HepG2 (cell line): ENCODE results near the gene SLC18A3. TPM values are rescaled to one million over a fixed set of nuclear protein-coding genes. Genes with fewer than 3 reads are reported as not detected.

Experiments used
- BCL6 ChIP-seq: IDR thresholded peaks from 2 replicates; pipeline ENCODE4 v1.6.1; 2016; ENCODE audit warnings: missing genetic modification reagents, missing compliant biosample characterization
- CTCF ChIP-seq: sonication (generic); formaldehyde crosslinking; IDR thresholded peaks from 2 replicates; pipeline ENCODE4 v1.5.0; 2020; ENCODE audit warnings: mild to moderate bottlenecking, missing genetic modification reagents, moderate library complexity
- DPF2 ChIP-seq: sonication (generic); formaldehyde crosslinking; IDR thresholded peaks from 2 replicates; pipeline ENCODE4 v1.4.0; 2020; ENCODE audit warnings: mild to moderate bottlenecking, low read depth, missing genetic modification reagents, borderline replicate concordance
- MBNL3 ChIP-seq: fragments of 250-450 bp; sonication (Bioruptor Pico); conservative IDR thresholded peaks from 2 replicates; pipeline ENCODE4 v1.8.0; 2022; ENCODE audit warnings: mild to moderate bottlenecking, inconsistent platforms
- MIER2 ChIP-seq: IDR thresholded peaks from 2 replicates; pipeline ENCODE4 v1.6.1; 2016; ENCODE audit warnings: missing biosample characterization, missing genetic modification reagents
- MZF1 ChIP-seq: sonication (generic); formaldehyde crosslinking; IDR thresholded peaks from 2 replicates; pipeline ENCODE4 v1.8.1; 2023; ENCODE audit warnings: mild to moderate bottlenecking, missing genetic modification reagents, borderline replicate concordance
- NPAS2 ChIP-seq: sonication (generic); formaldehyde crosslinking; IDR thresholded peaks from 2 replicates; pipeline ENCODE4 v1.8.0; 2022; ENCODE audit warnings: mild to moderate bottlenecking, missing genetic modification reagents, borderline replicate concordance
- PRMT3 ChIP-seq: sonication (generic); formaldehyde crosslinking; IDR thresholded peaks from 2 replicates; pipeline ENCODE4 v1.8.1; 2022; ENCODE audit warnings: low read depth, mild to moderate bottlenecking, moderate library complexity, missing genetic modification reagents, borderline replicate concordance
- RXRB ChIP-seq: IDR thresholded peaks from 2 replicates; pipeline ENCODE4 v1.6.1; 2016; ENCODE audit warnings: borderline replicate concordance, missing genetic modification reagents, missing compliant biosample characterization
- STAT5B ChIP-seq: sonication (generic); formaldehyde crosslinking; IDR thresholded peaks from 2 replicates; pipeline ENCODE4 v1.4.0; 2020; ENCODE audit warnings: missing genetic modification reagents
- TCF7 ChIP-seq: sonication (generic); IDR thresholded peaks from 2 replicates; pipeline ENCODE4 v1.6.1; 2016; ENCODE audit warnings: antibody characterized with exemption, low read depth
- THYN1 ChIP-seq: sonication (generic); formaldehyde crosslinking; IDR thresholded peaks from 2 replicates; pipeline ENCODE4 v1.8.1; 2023; ENCODE audit warnings: low read depth, mild to moderate bottlenecking, moderate library complexity, missing genetic modification reagents, borderline replicate concordance
- ZBTB7B ChIP-seq: sonication (generic); formaldehyde crosslinking; IDR thresholded peaks from 2 replicates; pipeline ENCODE4 v1.4.0; 2020; ENCODE audit warnings: missing genetic modification reagents
- ZFP82 ChIP-seq: sonication (generic); formaldehyde crosslinking; IDR thresholded peaks from 2 replicates; pipeline ENCODE4 v1.5.1; 2020; ENCODE audit warnings: mild to moderate bottlenecking, missing genetic modification reagents, borderline replicate concordance
- ZHX2 ChIP-seq, 2 experiments: sonication (generic) in 1 of 2; formaldehyde crosslinking in 1 of 2; IDR thresholded peaks; 2 replicates each; pipeline versions ENCODE4 v1.6.1 to v1.9.0; 2014 to 2022; ENCODE audit warnings: antibody characterized with exemption in 1 of 2, borderline replicate concordance in 1 of 2, inconsistent platforms in 1 of 2, low read depth in 1 of 2, missing genetic modification reagents in 1 of 2
- ZMAT3 ChIP-seq: sonication (generic); formaldehyde crosslinking; conservative IDR thresholded peaks from 2 replicates; pipeline ENCODE4 v1.7.0; 2021; ENCODE audit warnings: missing genetic modification reagents
- ZNF547 ChIP-seq: sonication (generic); formaldehyde crosslinking; IDR thresholded peaks from 2 replicates; pipeline ENCODE4 v1.5.1; 2020; ENCODE audit warnings: mild to moderate bottlenecking, missing genetic modification reagents
- ZNF678 ChIP-seq: sonication (generic); formaldehyde crosslinking; IDR thresholded peaks from 2 replicates; pipeline ENCODE4 v1.4.0; 2020; ENCODE audit warnings: mild to moderate bottlenecking, missing genetic modification reagents
- polyA plus RNA-seq, 8 experiments: library from polyadenylated mRNA; depleted of rRNA in 3 of 8; stranded (reverse) in 7 of 8; unstranded in 1 of 8; fragments of >200 nt; fragmentation: Illumina TruSeq in 4 of 8; extraction: Trizol in 4 of 8; gene quantifications; 2 replicates each; pipeline versions ENCODE4 v1.2.1 to v1.2.3, GENCODE V29; 2011 to 2016; ENCODE audit warnings: low read depth in 4 of 8, missing spikeins in 1 of 8, mixed read lengths in 1 of 8; ENCODE audit not compliant: insufficient read depth in 1 of 8
- total RNA-seq, 5 experiments: library from RNA; depleted of rRNA; stranded (reverse); fragments of >200 nt; fragmentation: Illumina TruSeq; extraction: Trizol; gene quantifications; 2 replicates each; pipeline ENCODE4 v1.2.3, GENCODE V29; 2016; ENCODE audit warnings: low read depth in 1 of 5
- TF ChIP-seq, protein P1 (sequence below): IDR thresholded peaks from 2 replicates; pipeline ENCODE4 v1.6.1; 2018; ENCODE audit warnings: missing genetic modification reagents, mild to moderate bottlenecking, missing compliant biosample characterization

The SLC18A3 gene
- total and polyA plus RNA-seq, 2 of the 13 experiments (the other 11 are each of a cell fraction or from before 2014, with no cell fraction given), result not detected

DNA sequence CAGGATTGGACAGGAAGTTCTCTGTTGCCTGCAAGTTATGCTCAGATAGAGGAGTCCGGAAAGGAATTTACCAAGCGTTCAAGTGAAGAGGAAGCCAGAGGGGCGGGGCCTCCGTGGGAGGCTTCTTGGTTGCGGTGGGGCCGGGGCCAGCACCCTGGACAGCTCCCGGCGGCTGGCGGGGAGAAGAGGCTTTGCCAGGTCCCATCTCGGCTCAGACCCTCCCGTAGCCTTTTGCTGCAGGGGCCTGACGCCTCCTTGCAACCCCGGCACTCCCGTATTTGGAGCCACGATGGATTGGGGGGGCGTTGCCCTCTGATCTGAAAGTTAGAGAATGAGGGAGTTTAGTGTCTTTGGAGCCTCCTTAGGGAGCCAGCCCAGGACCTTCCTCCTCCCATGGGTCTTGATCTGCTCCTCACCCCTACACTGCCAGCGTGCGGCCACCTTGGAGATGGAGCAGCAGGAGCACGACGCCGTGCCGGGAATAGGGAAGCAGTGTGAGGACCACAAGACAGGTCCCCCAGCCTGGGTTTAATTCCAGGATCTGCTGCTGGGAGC is 3.1 kb upstream of the SLC18A3 start (continued):
- TF ChIP-seq PRMT3 (CRISPR knock-in tag), result no peak
- TF ChIP-seq RXRB (CRISPR knock-in tag), result peak; percentile 54; the same call in 1 of the 2 replicates
- TF ChIP-seq ZNF547 (CRISPR knock-in tag), result no peak
- no peak for TF ChIP-seq ZHX2 (IDR thresholded peaks at IDR 0.05; ENCODE audit: low read depth)
- 0 out of 2 replicates have a peak, but pooled peaks have one; percentile 84 for TF ChIP-seq ZHX2 (CRISPR knock-in tag; IDR thresholded peaks at IDR 0.05; ENCODE audit: borderline replicate concordance)
- no peak for TF ChIP-seq MZF1
- peak; percentile 91 for TF ChIP-seq STAT5B
- TF ChIP-seq BCL6 (CRISPR knock-in tag), result peak; percentile 55; the same call in 1 of the 2 replicates
- no peak for TF ChIP-seq NPAS2 (CRISPR knock-in tag)
- no peak for TF ChIP-seq TCF7
- TF ChIP-seq THYN1 (CRISPR knock-in tag), result no peak
- no peak for TF ChIP-seq ZBTB7B (CRISPR knock-in tag)
- peak; percentile 87; the same call in 1 of the 2 replicates for TF ChIP-seq ZMAT3 (CRISPR knock-in tag)
- TF ChIP-seq, protein P1, sequence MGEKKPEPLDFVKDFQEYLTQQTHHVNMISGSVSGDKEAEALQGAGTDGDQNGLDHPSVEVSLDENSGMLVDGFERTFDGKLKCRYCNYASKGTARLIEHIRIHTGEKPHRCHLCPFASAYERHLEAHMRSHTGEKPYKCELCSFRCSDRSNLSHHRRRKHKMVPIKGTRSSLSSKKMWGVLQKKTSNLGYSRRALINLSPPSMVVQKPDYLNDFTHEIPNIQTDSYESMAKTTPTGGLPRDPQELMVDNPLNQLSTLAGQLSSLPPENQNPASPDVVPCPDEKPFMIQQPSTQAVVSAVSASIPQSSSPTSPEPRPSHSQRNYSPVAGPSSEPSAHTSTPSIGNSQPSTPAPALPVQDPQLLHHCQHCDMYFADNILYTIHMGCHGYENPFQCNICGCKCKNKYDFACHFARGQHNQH (CRISPR knock-in tag), result peak; percentile 80; the same call in 1 of the 2 replicates
- no peak for TF ChIP-seq MBNL3 (CRISPR knock-in tag)
- no peak for TF ChIP-seq ZFP82 (CRISPR knock-in tag)
- TF ChIP-seq DPF2 (CRISPR knock-in tag), result no peak
- peak; percentile 98 for TF ChIP-seq MIER2
- TF ChIP-seq ZNF678 (CRISPR knock-in tag), result no peak
- TF ChIP-seq CTCF (CRISPR knock-in tag), result no peak
